Smooth muscle cell of the brain vasculature (primary cell): ENCODE measurements around the gene HIPK2.
A peak's percentile ranks its signal among the peaks of the same experiment; 100 is the strongest.

Source experiments
- DNase-seq: peaks from one replicate; pipeline ENCODE4 v3.0.0-alpha.2; 2012; ENCODE audit warnings: low read depth, low spot score

Gene HIPK2

DNA sequence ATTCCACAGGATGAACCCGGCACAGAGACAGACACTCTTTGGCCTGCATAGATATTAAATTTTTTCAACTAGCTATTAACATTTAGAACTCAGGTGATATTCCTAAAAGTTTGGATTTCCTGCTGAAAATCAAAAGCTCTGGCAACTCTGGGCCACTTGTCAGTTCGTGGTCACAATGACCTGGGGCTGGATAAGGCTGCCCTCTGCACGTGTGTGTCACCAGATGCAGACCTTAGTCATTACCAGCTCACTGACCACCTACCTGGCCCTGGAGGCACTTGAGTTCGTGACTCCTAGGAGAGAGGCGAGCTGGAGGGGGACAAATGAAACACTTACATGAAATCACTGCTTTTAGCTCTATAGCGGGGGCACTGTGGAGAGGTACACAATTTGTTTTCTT is 126.5 kb downstream of the HIPK2 start:
- DNase-seq: no peak

DNA sequence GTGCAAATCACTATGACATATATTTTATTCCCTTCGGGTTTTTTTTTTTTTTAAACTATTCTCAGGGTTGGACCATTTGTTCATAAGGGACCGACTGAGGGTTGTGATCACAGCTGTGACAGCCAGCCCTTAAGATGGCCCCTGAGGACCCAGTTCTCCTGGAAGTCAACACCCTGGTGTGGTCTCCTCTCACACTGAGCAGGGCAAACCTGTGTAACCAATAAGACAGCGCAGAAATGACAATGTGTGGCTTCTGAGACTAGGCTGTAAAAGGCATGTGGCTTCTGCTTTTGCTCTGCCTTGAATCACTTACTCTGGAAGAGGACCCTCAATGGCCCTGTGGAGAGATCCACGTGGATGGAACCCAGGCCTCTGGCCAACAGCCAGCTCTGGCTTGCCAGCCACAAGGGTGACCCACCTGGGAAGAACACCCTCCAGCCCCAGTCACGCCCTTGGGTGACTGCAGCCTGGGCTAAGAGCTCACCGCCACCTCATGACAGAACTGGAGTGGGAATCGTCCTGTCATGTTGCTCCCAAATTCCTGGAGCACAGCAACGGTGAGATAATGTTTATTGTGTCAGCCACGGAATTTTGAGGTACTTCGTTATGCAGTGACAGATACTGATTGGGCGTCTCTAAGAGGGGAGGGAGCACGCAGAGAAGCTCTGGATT is 127.2 kb downstream of the HIPK2 start:
- no peak for DNase-seq

DNA sequence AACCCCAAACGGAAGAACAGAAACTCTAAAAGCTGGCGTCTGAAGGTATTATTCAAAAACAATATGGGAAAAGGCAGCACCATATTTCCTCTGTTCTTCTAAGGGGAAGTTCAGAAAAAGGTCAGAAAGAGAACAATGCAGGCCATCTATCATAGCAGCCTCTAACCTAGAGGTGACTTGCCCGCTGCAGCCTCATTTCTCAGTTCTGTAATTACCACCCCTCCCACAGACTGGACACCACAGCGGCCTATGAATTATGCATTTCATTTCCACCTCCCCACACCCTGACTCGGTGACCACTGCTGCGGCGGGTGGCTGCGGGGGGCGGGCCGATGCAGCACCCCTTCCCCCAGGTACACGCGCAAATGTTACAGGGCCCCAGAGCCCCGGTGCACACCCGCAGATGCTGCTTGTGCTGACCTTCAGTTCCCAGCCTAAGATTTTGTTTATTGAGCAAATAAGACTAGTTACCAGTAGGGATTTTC is 128.8 kb downstream of the HIPK2 start:
- DNase-seq: no peak

DNA sequence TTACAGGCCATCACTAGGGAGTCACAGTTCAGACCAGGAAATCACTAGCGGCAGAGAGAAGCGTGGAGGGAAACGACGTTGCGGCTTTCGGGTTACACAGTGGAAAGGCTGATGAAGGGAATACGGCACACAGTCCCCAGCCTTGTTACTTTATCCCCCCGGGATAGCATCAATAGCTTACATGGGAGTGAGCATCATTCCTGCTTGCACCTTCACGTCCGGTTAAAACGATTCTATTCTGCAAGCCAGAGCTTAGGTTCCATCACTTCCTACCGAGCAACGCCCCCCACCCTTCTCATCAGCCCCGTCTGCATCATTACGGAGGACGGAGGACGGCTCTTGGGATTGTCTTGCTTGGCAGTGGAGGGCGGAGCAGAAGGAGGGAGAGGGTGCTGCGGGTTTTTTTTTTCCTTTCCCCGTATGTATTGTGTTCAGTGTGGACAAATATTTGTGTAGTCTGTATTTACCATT is 129.4 kb downstream of the HIPK2 start:
- no peak for DNase-seq

DNA sequence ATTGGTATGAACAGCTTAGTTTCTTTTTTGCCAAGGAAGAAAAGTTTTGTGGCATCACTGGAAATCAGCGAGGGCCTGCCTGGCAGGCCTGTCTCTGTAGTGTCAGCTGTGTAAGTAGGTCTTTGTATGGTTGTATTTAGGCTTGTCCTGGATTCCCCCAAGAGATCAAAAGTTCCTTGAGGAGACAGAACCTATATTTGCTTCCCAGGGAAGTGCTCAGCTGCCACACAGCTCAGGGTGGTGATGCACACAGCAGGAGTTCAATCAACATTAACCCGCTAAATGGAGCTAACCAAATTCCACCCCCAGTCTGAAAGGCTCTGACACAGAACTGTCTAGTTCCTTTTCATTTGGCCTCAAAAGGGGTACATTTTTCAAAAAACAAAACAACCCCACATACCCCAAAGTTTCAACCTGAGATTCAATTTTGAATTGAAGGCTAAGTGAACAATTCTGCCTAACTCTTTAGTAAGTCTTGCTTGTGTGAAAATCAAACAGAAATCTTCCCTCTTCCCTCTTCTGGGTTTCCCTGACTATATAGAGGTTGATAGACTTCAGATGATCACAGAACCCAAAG is 129.9 kb downstream of the HIPK2 start:
- no peak for DNase-seq

DNA sequence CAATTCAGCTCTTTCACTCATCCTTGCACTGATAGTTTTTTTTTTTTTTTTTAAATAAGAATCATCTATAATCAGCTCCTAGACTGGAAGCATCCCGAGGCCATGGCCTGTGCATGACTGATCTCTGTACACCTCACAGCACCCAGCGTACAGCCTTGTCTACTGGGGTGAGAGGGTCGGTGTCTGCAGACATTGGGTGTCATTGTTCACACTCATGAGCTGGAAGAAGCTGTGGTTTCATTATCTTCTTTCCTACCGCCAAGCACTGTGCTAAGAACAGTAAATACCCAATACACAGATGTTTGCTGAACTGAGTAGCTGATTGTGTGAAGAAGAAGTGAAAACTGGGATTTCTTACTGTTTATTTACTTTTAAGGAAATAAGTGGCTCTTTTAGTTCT is 130.7 kb downstream of the HIPK2 start:
- no peak for DNase-seq

DNA sequence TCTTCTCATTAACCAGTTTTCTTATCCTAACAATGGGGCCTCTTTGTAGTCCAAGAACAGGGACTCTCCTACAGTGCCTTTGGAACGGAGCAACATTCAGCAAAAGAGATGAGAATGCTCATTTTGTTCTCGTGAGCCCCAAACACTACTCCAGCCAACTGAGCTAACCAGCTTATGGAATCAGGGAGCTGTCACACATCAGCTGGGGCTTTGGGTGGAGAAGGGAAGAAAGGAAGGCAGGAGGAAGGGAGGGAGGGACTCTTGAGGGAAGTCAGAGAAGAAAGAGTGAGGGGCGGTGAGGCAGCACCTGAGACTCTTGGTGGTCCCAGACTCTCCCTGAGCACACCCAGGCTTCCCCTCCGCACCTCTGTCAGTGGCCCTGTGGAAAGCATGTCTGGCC is 131.2 kb downstream of the HIPK2 start:
- no peak for DNase-seq

DNA sequence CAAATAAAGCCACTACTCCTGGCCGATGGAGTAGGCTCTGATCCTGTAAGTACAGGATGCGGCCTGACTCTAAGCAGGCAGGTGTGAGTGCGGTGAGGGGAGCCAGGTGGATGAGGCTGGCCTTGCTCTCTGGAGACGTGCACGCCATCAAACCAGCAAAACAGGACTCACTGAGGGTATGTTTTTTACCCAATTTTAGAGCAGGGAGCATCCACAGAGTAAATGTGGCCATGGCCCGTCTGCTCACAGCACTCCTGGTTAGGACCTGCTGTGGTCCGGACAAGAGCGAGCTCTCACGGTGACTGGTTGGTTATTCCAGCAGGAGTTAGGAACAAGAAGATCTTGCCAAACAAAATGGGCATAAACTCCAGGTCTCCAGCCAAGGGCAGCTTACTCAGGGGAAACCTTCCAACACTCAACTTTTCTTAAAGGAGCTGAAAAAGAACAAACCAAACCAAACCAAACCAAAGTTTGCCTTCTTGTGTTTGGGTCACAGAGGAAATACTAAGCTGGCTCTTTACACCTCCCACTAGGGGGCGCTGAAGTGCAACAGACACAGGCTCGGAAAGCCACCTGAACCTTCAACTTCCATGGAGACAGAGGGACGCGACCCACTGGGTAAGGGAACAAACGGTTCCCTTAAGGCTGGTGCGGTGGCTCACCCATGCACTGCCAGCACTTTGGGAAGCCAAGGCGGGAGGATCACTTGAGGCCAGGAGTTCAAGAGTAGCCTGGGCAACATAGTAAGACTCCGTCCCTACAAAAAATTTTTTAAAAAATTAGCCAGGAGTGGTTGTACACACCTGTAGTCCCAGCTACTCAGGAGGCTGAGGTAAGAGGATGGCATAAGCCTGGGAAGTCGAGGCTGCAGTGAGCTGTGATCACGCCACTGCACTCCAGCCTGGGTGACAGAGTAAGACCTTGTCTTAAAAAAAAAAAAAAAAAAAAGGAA is 131.9 kb downstream of the HIPK2 start:
- peak; percentile 86 for DNase-seq

DNA sequence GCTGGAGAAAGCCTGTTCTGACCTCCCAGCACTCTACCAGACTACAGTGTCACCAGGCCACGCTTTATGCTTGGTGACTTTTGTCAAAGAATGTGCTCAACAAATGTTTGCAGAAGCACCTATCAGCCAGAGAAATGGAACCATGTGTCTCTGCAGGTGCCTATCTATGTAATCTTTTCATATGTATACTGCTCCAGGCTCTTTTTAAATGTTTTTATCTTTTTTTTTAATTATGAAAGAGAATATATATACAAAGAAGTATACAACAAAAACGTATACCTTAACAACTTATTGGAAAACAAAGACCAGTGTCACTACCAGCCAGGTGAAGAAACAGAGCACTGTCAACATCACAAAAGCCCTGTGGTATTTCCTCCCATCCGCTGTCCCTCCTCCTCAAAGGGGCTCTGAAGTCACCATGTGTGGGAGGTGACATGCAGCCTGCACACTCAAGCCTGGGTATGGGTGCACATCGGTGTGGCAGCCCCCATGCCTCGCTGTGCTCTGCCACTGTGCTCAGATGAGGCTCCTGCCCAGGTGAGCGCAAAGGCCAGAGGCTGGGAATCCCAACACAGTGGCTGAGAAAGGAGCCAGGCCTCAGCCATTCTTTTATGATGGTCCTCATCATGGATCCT is 133.7 kb downstream of the HIPK2 start:
- no peak for DNase-seq

DNA sequence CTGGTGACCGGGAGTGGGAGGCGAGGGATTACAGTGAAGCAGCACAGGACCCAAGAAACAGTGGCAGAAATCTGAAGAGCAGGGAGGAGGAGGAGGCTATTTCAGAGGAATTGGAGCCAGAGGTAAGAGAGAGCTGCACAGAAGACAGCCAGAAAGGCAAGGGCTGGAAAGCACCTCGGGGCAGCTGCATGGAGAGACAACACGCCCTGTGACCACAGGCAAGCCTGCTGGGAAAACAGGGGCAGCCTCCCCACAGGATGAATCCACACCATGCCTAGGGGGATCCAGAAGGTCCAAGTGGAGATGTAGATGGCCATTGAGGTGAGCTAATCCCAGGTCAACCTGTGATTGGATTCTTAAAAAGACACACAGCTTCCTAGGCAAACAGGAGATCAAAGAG is 135.5 kb downstream of the HIPK2 start:
- no peak for DNase-seq

DNA sequence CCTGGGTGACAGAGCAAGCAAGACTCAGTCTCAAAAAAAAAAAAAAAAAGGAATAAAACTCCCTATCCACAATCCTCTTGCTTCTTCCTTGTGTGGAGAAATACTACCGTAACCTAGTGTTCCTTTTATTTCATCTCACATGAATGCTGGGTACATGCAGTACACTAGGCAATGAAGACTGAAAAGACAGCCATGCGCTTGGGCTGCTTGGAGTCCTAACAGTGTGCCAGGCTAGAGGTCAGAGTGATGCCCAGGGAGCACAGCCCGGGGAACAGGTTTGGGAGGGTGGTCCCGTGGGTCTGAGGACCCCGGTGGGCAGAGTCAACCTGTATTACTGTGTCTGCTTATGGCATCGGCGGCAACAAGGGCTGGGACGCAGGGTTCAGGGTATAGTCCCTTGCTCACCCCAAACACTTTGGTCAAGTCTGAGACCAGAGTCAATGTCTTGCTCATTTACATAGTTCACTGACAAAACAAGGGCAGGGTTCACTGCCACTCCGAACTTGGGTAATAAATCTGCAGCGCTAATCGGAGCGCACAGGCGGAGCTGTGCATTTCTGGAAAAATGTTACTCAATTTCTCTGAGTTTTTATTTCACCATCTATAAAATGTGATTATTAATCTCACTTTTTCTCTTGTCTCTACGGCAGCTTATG is 136.3 kb downstream of the HIPK2 start:
- no peak for DNase-seq

DNA sequence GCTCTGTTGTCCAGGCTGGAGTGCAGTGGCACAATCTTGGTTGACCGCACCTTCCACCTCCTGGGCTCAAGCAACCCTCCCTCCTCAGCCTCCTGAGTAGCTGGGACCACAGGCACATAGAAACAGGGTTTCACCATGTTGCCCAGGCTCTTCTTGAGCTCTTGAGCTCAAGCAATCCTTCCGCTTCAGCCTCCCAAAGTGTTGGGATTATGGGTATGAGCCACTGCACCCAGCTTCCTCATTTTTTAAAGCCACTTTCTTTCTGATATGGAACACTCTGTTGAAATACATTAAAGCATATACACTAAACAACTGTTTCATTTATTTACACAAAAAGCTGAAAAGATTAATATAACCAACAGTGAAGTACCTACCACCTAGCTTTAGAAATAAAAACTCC is 137.1 kb downstream of the HIPK2 start:
- DNase-seq: no peak

DNA sequence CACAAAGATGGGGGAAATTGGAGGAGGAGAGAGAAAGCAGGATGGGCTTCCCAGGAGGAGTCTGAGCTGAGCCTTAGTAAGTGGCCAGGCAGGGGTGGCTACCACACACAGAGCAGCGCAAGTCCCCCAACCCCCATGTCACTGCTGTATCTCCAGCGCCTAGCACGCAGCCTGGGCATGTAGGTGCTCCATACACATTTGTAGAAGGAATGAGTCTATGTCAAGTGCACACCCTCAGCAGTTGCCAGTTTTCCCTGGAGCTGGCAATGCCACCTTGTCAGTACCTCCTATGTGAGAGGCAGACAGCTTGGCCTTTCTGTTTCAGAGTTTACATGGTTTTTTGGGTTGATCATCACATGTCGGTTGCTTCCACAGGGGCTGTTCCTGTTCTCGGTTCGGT is 138.2 kb downstream of the HIPK2 start:
- DNase-seq: no peak

DNA sequence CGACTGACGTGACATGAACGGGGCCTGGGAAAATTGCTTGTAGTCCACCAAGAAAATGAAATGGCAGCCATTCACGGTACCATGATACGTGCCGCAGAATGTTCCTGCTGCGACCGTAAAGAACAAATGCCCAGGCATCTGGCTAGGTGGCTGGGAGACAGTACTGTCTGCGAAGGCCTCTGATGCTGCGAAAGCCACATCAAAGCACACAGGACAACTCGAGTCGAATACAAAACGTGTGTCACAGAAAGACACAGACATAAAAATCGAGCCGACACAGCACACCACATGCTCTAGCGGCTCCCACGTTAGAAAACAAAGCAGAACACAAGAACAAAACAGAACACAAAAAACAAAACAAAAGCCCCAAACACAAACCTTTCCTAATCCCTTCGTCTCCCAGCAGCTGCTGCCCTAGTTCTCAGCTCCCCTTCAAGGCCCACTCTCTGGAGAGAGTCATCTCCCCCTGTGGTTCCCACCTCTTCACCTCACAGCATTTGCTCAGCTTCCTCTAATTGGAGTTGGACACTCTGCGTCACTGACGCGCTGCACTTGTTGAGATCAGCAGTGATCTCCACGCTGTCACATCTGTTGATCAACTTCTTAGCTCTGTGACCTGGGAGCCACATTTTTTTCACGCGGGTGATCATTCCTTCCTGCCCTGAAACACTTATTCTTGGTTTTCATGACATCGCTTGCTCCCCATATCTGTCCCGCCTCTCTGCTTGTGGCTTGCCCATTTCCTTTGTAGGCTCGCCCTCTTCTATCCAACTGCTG is 142.1 kb downstream of the HIPK2 start:
- DNase-seq: no peak

DNA sequence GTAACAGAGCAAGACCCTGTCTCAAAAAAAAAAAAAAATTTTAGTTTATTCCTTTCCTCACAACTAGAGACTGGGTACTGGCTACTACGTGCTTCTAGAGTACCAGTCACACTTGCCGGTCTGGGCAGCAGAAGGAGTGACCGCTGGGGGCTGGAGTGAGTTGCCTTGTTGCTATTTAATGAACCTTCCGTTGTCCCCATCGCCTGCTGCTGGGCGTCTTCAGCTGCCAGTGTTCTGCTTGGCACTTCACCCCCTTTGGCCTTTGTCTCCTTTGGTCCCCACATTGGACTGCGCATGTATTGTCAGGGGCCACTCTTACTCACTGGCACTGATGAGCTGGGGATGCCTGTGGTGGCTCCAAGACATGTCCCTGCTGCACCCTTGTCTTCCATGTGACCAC is 143.7 kb downstream of the HIPK2 start:
- no peak for DNase-seq

DNA sequence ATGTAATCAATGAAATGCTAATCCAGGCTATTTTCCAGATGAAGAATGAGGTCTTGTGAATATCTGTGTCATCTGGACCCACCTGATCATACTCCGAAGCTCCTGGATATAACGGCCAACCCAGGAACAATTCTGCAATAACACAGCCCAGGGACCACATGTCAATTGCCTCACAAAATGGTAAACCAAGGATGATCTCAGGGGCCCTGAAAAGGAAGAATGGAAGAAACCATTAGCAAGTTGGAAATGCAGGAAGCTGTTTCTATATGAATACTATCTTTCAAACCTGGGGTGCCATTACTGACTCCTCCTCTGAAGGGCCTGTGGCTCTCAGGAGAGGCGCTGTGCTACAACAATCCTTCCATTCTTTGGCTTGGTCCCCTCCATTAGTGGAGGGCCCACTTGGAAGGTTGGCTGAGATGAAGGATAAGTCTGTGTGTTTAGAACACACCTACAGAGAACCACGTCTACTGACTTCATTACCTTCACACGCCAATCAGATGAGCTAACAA is 146.2 kb downstream of the HIPK2 start:
- DNase-seq: no peak

DNA sequence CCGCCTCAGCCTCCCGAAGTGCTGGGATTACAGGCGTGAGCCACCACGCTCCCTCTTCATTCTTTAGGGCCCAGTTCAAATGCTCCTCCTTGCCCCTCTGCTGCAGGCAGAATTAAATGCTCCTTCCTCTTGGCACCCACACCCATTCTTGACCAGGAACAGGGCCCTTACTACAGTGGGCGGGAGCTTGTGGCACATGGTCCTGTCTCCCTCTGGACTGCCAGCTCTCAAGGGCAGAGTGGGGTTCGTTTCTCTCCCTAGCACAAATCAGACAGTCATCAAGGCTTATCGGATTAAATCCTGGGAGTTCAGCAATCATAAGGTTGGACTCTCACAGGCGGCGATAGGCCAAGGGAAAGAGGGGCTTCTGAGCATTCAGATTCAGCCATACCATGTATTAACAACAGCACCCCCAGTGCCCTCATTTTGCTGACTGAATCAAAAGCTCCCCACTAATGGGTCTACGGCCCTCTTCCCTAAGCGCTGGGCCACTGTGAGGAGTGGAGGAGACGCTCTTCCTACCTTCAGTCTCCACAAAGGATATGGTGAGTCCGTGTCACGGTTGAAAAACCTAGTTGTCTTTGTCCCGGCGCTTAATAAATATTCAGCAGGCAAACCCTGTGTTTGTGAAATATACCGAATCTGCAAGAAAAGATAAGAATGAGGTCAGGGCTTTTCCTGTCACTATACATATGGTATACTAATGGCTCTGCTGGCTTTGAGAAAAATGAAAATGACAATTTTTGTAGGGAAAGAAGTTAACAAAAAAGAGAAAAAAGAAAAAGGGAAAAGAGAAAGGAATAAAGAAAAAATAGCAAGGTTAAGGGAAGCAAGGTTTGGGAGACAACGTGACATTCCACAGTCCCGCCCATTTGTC is 146.9 kb downstream of the HIPK2 start:
- no peak for DNase-seq

DNA sequence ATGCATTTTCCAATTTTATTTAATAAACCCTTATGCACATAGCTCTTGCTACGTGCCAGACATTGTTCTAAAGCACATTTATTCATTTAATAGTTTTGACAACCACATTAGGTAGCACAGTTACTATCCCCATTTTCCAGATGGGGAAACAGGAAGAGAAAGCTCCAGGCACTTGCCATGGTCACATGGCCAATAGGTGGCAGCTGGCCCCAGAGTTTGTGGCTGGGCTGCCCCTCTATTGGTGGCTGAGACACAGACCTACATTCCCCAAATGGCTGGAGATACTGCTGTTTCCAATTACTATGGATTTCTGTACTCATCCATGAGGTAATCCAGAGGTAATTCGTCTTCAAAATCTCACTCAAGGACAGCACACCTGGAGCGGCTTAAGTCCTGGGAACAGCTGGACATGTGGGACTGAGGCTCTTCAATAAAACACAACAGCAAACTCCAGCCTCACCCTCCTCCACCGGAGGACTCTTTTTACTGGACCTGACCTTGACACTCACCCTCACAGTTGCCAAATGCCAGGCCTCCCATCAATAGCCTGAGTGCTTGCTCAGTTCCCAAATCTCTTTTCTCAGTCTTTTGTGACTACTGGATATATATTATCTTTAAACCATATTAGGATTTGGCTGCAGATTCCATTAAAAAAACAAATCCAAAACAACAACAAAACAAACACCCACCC is 148.3 kb downstream of the HIPK2 start:
- no peak for DNase-seq

DNA sequence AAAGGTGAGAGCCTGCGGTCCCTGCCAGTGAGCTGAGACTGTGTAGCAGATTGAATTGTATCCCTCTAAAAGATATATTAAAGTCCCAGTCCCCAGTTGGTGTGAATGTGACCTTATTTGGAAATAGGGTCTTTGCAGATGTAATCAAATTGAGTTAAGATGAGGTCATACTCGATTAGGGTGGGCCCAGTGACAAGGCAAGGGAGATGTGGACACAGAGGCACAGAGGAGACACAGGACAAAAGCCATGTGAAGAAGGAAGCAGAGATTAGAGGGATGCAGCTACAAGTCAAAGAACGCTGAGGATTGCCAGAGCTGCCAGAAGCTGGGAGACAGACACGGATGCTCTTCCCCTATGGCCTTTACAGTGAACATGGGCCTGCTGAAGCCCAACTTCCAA is 150.0 kb downstream of the HIPK2 start:
- no peak for DNase-seq
